ENCODE data around the gene DXO. TPM values are rescaled to one million over a fixed set of nuclear protein-coding genes. Genes with fewer than 3 reads are reported as not detected.

The DXO gene
- total RNA-seq, 1 experiment from 2014 or later, result 38.1 TPM

DNA sequence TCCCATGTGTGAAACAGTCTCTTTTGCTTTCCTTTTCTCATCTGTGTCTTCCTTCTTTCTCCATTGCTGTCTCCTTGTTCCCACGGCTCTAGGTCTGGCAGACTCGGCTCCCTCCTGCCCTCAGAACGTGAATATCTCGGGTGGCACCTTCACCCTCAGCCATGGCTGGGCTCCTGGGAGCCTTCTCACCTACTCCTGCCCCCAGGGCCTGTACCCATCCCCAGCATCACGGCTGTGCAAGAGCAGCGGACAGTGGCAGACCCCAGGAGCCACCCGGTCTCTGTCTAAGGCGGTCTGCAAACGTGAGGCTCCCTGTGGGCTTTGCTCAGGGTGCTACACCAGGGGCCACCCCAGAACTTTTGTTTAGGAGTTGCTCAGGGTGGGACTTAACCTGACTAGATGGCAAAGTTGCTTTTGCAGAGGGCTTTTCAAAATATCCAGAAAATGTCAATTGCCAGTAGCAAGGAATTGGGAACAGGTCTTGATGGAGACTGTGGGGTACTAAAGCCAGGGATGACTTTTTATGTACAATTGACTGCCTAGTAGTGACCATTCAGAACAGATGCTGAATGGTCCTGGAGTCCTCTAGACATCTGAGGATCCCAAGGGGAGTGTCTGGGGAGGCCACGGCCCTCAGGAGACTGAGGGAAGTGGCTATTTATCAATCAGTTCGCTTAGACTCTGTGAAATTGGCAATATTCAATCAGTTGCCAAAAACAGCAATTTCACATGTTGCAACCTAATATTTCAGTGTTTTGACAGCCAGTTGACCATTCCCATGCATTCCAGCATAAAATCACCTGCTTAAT lies 43.9 kb downstream of the DXO start:
- ChIA-PET POLR2A (no interaction called here), CTCF (no interaction called here)
- in situ Hi-C loops (cut with HindIII; ENCODE audit: low pct_unique_long_range_greater_than_20kb, low sequenced_read_pairs) (no loop called here), intact Hi-C loops (cut with micrococcal nuclease; ENCODE audit: unreplicated experiment) (no loop called here)
- Histone ChIP-seq H3K27me3 (ENCODE audit: control insufficient read depth, insufficient read depth, low read length) (no peaks in the 10 kb centered on the region), H3K4me1 (ENCODE audit: control insufficient read depth, insufficient read depth, low read length) (no peaks in the 10 kb centered on the region; the same call in 1 of the 2 replicates), H3K4me3 (ENCODE audit: low read depth in 2 of 2, low read length in 2 of 2) (no peak overlapping the region), H3K27ac (ENCODE audit: low read length) (peak overlapping the region; percentile 29; the same call in 1 of the 2 replicates), H3K36me3 (ENCODE audit: control insufficient read depth, insufficient read depth, low read length) (no peaks in the 10 kb centered on the region), H3K9me3 (ENCODE audit: control insufficient read depth, insufficient read depth, low read depth, low read length) (no peaks in the 10 kb centered on the region)
- DNase-seq (ENCODE audit: low read depth, low spot score), result no peak
- TF ChIP-seq SIN3A (IDR thresholded peaks at IDR 0.05; ENCODE audit: borderline replicate concordance, insufficient read depth, low read depth, low read length) (no peak), REST (IDR thresholded peaks at IDR 0.05; ENCODE audit: insufficient read depth in 1 of 2, low read depth in 2 of 2, low read length in 1 of 2) (no peak)
- peak; percentile 22; the same call in 1 of the 2 replicates for ATAC-seq
- BruUV-seq (replicated peaks), result no TSS peak

- Histone ChIP-seq H3K27me3 (ENCODE audit: control insufficient read depth, insufficient read depth, low read length) (no peaks in the 10 kb centered on the region), H3K4me3 (ENCODE audit: low read depth in 2 of 2, low read length in 2 of 2) (no peak within 1 kb of the TSS), H3K27ac (ENCODE audit: low read length) (peak within 1 kb of the TSS; percentile 29; the same call in 1 of the 2 replicates), H3K9me3 (ENCODE audit: control insufficient read depth, insufficient read depth, low read depth, low read length) (no peaks in the 10 kb centered on the region), H3K4me1 (ENCODE audit: control insufficient read depth, insufficient read depth, low read length) (no peaks in the 10 kb centered on the region), H3K36me3 (ENCODE audit: control insufficient read depth, insufficient read depth, low read length) (no peaks in the 10 kb centered on the region)
- no TSS peak for BruUV-seq (replicated peaks)
- no peak for DNase-seq (ENCODE audit: low read depth, low spot score)
- intact Hi-C loops (cut with micrococcal nuclease; ENCODE audit: unreplicated experiment) (no loop called here), in situ Hi-C loops (cut with HindIII; ENCODE audit: low pct_unique_long_range_greater_than_20kb, low sequenced_read_pairs) (no loop called here)
- ChIA-PET POLR2A (interaction anchor here (0.6 kb wide), 1 partner anchor 9 kb away, joined by 3 read pairs; no protein-coding TSS in a partner anchor), CTCF (no interaction called here)
- no peak for TF ChIP-seq TCF7L2 (IDR thresholded peaks at IDR 0.05; ENCODE audit: low read depth, low read length)
- TF ChIP-seq POLR2AphosphoS5 (IDR thresholded peaks at IDR 0.05; ENCODE audit: low read depth, low read length), result no peak
- TF ChIP-seq CTCF (IDR thresholded peaks at IDR 0.05), result no peak
- no peak for TF ChIP-seq REST (IDR thresholded peaks at IDR 0.05; ENCODE audit: insufficient read depth in 1 of 2, low read depth in 2 of 2, low read length in 1 of 2)
- no peak for TF ChIP-seq SIN3A (IDR thresholded peaks at IDR 0.05; ENCODE audit: borderline replicate concordance, insufficient read depth, low read depth, low read length)
- peak; percentile 22; the same call in 1 of the 2 replicates for ATAC-seq
These were observed 44.6 kb downstream of the DXO start, which contains the start of gene C2 for GRCh38 chr6:31927242-31927862. Gene C2 (plus strand): TSS chr6:31927717. CDS start chr6:31927753, 36 bp downstream.
